Stimulated activated CD4-positive, alpha-beta T cell treated with anti-CD3 and anti-CD28 coated beads, Interleukin-2, amount 100 ng/mL, for 4 hours (primary cell): ENCODE data around the gene FXYD7.
"Not testable (repeated sequence)": the region's sequence is repeated elsewhere in the genome, so short reads cannot be mapped to it uniquely, and the experiment has no call there.

Experiments
- DNase-seq: peaks from one replicate; pipeline ENCODE4 v3.0.0-alpha.2; 2020; ENCODE audit warnings: low read depth

Gene FXYD7

GRCh38 chr19:35144600-35145436, 1.8 kb downstream of the FXYD7 start:
- no peak for DNase-seq

DNA sequence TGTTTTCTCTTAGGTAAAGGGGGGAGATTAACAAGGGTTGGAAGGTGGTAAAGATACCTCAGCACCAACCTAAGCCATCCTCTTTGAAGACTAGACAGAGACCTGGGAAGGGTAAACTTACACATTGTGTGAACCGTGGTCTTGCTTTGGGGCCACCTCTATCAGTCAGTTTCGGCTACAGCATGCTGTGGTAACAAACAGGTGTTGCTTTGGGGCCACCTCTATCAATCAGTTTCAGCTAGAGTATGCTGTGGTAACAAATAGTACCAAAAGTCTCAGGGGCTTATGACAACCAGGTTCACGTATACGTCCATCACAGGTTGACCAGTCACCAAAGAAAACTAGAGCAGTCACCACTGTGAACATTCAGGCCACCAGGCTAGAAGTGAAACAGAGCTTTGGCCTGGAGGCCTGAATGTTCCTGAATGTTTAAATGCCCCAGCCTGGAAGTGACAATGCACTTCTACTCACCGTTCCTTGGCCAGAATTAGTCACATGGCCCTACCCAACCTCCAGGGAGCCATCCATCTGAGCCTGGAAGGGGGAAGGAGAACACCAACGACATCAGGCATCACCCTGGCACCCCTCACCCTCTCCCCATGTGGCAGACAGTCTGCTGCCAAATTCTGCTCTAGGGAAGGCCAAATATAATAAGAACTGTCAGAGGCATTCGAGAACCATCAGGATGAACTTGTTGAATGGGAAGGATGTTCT, 3.8 kb downstream of the FXYD7 start:
- DNase-seq = no peak

- no peak for DNase-seq
These were observed 6.4 kb downstream of the FXYD7 start for GRCh38 chr19:35149463-35149862.

- no peak for DNase-seq
These were observed 7.4 kb downstream of the FXYD7 start for GRCh38 chr19:35150445-35150844.

- DNase-seq = no peak
These were observed 8.4 kb downstream of the FXYD7 start for GRCh38 chr19:35151273-35152065.

DNA sequence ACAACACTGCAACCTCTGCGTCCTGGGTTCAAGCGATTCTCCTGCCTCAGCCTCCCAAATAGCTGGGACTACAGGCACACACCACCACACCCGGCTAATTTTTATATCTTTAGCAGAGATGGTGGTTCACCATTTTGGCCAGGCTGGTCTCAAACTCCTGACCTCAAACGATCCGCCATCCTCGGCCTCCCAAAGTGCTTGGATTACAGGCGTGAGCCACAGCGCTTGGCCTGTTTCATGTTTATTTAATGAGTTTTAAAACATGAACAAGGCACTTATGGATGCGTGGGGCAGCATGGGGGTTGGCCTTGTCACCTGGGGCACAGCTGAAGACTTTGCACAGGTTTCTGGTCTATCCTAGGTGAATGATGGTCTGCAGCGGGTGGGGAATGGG, 10.1 kb downstream of the FXYD7 start:
- not testable (repeated sequence) for DNase-seq

DNA sequence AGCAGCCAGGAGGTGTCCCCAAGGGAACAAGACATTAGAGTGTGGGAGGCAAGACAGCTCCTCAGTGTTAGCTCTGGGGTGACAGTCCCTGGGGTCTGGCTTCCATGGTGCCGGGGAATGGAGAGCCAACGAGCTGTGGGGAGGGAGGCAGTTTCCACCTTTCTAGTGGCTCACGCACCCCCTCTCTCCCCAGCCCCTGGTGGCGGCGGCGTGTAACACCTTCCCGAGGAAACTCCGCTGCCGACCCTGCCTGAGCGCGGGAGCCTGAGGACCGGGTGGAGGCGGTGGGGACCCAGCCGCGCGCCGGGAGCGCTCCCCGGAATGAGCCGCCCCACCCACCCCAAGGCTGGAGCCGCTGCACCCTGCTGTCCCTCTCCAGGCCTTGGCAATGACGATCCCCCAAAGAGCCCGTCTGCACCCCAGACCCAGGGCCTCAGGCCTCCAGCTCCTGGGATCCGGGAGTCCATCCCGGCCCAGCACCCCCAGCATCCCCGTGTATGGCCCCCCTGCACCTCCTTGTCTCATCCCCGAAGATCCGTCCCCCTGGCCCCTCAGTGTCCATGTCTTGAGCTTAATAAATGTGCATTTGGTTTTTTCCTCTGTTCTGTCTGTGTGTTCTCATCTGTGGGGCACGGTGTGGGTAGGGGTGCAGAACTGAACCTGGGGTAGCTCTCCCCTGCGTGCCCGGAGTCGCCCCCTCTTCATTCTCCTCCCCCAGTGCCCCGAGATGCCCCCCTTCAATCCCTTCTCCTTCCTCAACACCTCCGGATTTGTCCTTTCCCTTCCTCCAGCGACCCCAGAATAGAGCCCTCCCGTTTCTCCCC, 10.9 kb downstream of the FXYD7 start:
- peak; percentile 67 for DNase-seq

DNA sequence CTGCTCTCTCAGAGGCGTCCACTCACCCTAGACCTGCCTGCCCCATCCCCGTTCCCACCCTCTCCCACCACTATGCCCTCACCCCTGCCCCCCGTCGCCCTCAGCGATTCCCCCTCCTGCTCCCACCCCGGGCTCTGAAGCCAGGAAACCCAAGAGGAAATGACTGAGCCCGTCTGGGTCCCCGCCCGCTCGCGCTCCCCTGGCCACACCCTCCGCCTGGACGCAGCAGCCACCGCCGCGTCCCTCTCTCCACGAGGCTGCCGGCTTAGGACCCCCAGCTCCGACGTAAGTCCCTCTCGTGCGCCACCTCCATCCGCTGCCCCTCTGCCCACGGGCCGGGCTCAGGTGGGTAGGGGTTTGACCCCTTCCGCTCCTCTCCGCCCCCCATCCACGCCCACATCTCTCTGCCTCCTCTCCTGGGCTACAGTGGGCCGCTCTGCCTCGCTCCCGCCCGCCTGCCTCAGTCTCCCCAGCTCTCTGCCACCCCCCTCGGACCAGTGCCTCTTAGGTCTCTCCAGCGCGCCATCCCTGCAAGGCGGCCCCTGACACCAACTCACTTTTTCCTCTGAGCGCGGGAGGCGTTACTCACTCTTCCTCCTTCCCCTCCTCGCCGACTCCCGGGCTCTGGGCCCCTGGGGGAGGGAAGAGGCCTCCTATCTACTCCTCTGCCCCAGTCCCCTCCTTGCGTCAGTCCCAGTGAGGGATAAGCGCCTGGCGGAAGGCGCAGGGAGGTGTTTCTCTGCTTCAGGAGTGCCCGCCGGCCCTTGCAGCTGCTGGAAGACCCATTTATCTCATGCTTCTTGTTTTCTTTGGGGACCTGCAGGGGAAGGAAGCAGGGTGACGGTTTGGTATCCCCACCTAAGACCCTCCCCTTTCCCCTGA, 11.7 kb downstream of the FXYD7 start, which contains the start of gene FXYD5:
Gene FXYD5 (plus strand): TSS at position 211 of the 882 bp plus-strand sequence. CDS start 816 bp downstream, outside the sequence.
- peak; percentile 87 for DNase-seq

DNA sequence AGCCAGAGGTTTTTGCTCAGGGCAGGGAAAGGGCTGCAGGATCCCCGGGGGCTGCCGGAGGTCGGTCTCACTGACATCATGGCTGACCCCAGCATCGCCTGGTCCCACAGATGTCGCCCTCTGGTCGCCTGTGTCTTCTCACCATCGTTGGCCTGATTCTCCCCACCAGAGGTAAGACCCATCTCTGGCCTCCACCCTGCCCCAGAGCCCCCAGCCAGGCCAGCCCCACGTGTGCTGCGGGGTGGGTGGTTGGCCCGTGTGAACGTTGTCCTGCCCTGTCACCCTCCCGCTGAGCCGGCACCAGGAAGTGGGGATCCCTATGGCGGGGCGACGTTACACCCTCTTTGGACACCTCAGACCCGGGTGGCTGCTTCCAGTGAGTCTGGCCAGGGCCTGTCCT, 12.4 kb downstream of the FXYD7 start:
- DNase-seq = no peak

DNA sequence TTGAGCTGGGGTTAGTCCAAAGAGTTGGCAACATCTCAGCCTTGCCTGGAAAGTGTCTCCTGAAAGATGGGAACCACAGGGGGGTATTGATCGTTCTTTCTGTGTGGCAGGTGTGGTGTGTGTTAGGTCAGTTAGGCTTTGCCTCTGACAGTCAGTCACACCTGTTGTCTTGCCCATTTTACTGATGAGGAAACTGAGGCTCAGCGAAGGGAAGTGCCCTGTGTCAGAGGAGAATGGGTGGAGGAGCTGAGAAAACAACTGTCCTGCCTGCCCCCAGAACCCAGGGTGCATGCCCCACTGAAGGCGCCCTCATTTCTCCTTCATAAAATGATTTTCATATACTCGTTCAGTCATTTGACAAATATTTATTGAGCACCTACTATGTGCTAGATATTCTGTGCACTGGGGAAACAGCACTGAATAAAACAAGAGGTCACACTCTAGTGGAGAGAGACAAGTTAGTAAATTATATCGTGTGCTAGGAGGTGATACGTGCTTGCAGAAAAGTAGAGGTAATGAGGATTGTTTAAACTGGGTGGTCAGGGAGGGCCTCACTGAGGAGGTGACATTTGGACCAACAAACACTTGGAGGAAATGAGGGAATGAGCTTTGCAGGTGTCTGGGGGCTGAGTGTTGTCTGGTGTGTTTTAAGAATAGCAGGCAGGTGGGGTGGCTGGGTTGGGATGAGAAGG, 13.1 kb downstream of the FXYD7 start:
- DNase-seq = no peak

- no peak for DNase-seq
These were observed 13.6 kb downstream of the FXYD7 start for GRCh38 chr19:35156673-35157014.

GRCh38 chr19:35157431-35157830, 14.4 kb downstream of the FXYD7 start:
- no peak for DNase-seq

GRCh38 chr19:35159606-35160005, 16.6 kb downstream of the FXYD7 start:
- DNase-seq = no peak

- no peak for DNase-seq
These were observed 17.8 kb downstream of the FXYD7 start for GRCh38 chr19:35160629-35161433.

- no peak for DNase-seq
These were observed 18.3 kb downstream of the FXYD7 start for GRCh38 chr19:35161434-35161743.

- DNase-seq = no peak
These were observed 19.6 kb downstream of the FXYD7 start for GRCh38 chr19:35162471-35163326.

- DNase-seq = no peak
These were observed 21.4 kb downstream of the FXYD7 start for GRCh38 chr19:35164418-35164817.
